ENCODE measurements around the gene BCAS3.

DNA sequence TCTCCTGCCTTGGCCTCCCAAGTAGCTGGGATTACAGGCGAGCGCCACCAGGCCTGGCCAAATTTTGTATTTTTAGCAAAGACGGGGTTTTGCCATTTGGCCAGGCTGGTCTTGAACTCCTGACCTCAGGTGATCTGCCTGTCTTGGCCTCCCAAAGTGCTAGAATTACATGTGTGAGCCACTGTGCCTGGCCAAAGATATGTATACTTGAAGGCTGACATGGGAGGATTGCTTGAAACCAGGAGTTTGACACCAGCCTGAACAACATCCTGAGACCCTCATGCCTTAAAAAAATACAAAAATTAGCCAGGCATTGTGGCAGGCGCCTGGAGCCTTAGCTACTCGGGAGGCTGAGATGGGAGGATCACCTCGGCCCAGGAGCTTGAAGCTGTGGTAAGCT, 3.1 kb downstream of the BCAS3 start:
- TF ChIP-seq POLR2AphosphoS5 (IDR thresholded peaks at IDR 0.05) (no peak), EP300 (IDR thresholded peaks at IDR 0.05; ENCODE audit: low read depth) (no peak)
- TF ChIP-seq, protein P1, sequence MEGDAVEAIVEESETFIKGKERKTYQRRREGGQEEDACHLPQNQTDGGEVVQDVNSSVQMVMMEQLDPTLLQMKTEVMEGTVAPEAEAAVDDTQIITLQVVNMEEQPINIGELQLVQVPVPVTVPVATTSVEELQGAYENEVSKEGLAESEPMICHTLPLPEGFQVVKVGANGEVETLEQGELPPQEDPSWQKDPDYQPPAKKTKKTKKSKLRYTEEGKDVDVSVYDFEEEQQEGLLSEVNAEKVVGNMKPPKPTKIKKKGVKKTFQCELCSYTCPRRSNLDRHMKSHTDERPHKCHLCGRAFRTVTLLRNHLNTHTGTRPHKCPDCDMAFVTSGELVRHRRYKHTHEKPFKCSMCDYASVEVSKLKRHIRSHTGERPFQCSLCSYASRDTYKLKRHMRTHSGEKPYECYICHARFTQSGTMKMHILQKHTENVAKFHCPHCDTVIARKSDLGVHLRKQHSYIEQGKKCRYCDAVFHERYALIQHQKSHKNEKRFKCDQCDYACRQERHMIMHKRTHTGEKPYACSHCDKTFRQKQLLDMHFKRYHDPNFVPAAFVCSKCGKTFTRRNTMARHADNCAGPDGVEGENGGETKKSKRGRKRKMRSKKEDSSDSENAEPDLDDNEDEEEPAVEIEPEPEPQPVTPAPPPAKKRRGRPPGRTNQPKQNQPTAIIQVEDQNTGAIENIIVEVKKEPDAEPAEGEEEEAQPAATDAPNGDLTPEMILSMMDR (IDR thresholded peaks at IDR 0.05) = no peak

Measured in transverse colon (tissue), 4 donors.